Measurements from ENCODE around the gene GAB3.
"Not testable (repeated sequence)": the region's sequence is repeated elsewhere in the genome, so short reads cannot be mapped to it uniquely, and the experiment has no call there.

GAB3 gene

DNA sequence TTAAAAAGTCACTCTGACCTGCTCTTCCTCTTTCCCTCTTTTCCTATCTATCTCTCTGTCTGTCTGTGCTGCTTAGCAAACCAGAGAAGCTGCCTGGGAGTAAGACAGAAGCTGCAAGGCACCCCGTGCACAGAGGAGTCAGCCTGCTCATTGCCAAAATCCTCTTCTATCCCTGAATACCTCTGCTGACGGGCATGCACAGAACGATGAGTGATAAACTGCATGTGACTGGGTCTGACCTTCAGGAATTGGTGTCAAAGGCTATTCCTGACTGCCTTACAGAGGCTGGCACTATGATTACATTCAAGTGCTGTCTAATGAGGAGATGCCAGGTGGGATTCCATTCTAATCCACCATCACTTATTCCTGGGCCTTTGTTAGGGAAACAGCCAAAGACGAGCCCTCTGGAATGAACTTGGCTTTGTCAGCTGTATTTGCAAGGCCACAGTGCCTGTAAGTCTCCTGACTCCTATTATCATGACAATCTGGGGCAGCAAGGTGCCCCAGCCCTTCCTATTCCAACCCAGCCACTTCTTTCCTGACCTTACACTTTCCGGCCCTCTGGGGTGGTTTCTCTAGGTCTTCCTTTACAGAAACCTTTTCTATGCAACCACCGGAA, 52.1 kb downstream of the GAB3 start:
- no peak for DNase-seq (ENCODE audit: low read depth in 1 of 2, low spot score in 1 of 2)
- in situ Hi-C loops (cut with HindIII; ENCODE audit: low pct_unique_long_range_greater_than_20kb, low sequenced_read_pairs), result no loop called here
- no peak for TF ChIP-seq JUND (IDR thresholded peaks at IDR 0.05; ENCODE audit: low read depth)

DNA sequence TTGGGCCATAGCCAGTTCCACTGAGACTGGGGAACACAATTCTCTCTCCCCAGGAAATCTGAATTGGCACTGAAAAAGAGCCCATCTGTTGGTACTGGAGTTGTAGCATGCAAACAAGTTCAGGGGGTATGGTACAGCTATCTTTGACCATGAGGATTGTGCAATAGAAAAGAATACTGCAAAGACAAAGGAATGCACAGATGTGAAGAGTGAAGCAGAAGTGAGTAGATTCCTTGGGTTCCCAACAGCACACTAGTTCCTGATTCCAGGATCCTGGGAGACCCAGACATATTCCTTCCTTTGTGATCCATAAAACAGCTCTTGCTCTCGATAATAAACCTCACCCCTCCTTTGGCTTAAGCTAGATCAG, 54.2 kb downstream of the GAB3 start:
- TF ChIP-seq JUND (IDR thresholded peaks at IDR 0.05; ENCODE audit: low read depth), result no peak
- no peak for DNase-seq (ENCODE audit: low read depth in 1 of 2, low spot score in 1 of 2)
- in situ Hi-C loops (cut with HindIII; ENCODE audit: low pct_unique_long_range_greater_than_20kb, low sequenced_read_pairs), result no loop called here

DNA sequence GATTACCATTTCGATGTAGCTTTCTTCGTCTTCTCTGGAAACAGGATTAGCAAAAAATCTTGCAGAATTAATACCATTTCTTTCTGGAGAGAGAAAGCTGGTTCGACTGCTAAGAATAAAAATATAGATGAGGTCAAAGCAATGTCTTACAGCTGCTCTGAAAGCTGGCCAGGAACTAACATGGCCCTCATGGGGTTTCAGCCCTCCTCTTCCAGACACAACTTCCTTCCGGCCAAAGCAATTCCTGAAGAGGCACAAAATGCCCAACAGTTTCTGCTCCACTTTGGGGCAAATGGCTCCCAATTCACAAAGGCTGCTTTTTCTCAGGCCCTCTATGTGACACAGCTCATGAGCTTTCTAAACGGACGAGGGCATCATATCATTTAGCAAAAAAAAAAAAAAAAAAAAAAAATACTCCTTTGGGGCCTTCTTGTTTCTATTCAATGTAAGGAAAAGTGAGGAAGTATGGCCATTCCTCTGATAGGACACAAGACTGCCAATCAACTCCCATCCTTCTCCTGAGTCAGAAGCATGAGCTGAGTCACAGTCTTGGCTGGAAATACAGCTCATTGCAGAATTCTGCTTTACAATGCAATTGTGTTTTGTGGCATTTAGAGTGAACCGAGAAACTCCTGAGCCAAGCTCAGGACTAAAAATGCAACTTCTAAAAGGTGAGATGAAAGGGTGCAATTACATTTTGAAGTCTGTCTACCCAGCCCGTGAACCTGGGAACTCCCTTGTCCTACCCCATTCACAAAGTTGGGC, 54.8 kb downstream of the GAB3 start:
- TF ChIP-seq JUND (IDR thresholded peaks at IDR 0.05; ENCODE audit: low read depth), result no peak
- in situ Hi-C loops (cut with HindIII; ENCODE audit: low pct_unique_long_range_greater_than_20kb, low sequenced_read_pairs), result no loop called here
- no peak for DNase-seq (ENCODE audit: low read depth in 1 of 2, low spot score in 1 of 2)

DNA sequence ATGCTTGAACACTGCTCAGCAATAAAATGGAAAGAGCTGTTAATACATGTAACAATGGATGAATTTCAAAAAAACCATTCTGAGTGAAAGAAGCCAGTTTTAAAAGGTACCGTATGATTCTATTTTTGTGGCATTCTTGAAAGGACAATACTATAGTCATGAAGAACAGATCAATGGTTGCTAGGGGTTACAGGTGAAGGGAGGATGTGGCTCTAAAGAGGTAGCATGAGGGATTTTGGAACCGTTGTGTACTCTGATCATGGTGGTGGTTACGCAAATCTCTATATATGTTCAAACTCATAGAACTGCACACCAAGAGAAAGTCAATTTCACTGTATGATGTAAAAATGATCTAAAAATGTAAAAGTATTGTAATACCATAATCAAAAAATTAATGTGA, 57.5 kb downstream of the GAB3 start:
- DNase-seq (ENCODE audit: low read depth in 1 of 2, low spot score in 1 of 2), result no peak
- TF ChIP-seq JUND (IDR thresholded peaks at IDR 0.05; ENCODE audit: low read depth), result no peak
- in situ Hi-C loops (cut with HindIII; ENCODE audit: low pct_unique_long_range_greater_than_20kb, low sequenced_read_pairs), result no loop called here

DNA sequence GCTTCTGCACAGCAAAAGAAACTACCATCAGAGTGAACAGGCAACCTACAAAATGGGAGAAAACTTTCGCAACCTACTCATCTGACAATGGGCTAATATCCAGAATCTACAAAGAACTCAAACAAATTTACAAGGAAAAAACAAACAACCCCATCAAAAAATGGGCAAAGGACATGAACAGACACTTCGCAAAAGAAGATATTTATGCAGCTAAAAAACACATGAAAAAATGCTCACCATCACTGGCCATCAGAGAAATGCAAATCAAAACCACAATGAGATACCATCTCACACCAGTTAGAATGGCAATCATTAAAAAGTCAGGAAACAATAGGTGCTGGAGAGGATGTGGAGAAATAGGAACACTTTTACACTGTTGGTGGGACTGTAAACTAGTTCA, 60.4 kb downstream of the GAB3 start:
- DNase-seq (ENCODE audit: low read depth in 1 of 2, low spot score in 1 of 2); in situ Hi-C loops (cut with HindIII; ENCODE audit: low pct_unique_long_range_greater_than_20kb, low sequenced_read_pairs): not testable (repeated sequence)

DNA sequence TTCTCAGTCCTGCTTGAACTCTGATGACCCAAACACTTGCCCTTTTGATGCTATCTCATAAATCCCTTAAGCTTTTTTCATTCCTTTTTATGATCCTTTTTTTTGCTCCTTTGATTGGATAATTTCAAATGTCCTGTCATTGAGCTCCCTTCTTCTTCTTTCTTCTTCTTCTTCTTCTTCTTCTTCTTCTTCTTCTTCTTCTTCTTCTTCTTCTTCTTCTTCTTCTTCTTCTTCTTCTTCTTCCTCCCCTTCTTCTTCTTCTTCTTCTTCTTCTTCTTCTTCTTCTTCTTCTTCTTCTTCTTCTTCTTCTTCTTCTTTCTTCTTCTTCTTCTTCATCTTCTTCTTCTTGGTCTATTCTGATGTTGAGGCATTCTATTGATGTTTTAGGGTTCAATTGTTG, 78.8 kb downstream of the GAB3 start:
- DNase-seq (ENCODE audit: low read depth in 1 of 2, low spot score in 1 of 2); in situ Hi-C loops (cut with HindIII; ENCODE audit: low pct_unique_long_range_greater_than_20kb, low sequenced_read_pairs): not testable (repeated sequence)

DNA sequence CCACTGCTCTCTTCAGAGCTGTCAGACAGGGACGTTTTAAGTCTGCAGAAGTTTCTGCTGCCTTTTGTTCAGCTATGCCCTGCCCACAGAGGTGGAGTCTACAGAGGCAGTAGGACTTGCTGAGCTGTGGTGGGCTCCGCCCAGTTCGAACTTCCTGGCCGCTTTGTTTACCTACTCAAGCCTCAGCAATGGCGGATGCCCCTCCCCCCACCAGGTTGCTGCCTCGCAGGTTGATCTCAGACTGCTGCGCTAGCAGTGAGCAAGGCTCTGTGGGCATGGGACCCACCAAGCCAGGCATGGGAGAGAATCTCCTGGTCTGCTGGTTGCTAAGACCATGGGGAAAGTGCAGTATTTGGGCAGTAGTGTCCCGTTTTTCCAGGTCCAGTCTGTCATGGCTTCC, 80.0 kb downstream of the GAB3 start:
- in situ Hi-C loops (cut with HindIII; ENCODE audit: low pct_unique_long_range_greater_than_20kb, low sequenced_read_pairs), result not testable (repeated sequence)
- peak in 1 of 2 experiments; percentile 49 for DNase-seq (ENCODE audit: low read depth in 1 of 2, low spot score in 1 of 2)

DNA sequence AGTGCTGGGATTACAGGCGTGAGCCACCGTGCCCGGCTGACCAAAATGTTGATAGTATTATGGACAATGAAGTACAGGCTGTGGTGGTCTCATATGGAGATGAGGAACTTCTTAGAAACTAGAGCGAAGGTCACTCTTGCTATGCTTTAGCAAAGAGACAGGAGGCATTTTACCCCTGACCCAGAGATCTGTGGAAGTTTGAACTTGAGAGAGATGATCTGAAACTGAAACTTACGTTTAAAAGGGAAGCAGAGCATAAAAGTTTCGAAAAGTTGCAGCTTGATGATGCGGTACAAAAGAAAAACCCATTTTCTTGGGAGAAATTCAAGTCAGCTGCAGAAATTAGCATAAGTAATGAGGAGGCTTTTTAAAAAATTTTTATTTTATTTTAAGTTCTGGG, 89.0 kb downstream of the GAB3 start:
- TF ChIP-seq JUND (IDR thresholded peaks at IDR 0.05; ENCODE audit: low read depth), result no peak
- no peak for DNase-seq (ENCODE audit: low read depth in 1 of 2, low spot score in 1 of 2)
- in situ Hi-C loops (cut with HindIII; ENCODE audit: low pct_unique_long_range_greater_than_20kb, low sequenced_read_pairs), result no loop called here

DNA sequence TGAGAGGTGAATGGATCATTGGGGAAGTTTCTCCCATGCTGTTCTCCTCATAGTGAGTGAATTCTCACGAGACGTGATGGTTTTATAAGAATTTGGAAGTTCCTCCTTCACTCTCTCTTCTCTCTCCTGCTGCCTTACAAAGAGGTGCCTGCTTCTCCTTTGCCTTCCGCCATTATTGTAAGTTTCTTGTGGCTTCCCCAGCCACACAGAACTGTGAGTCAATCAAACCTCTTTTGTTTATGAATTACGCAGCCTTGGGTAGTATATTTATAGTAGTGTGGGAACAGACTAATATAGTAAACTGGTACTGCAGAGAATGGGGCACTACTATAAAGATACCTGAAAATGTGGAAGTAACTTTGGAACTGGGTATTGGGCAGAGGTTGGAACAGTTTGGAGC, 89.7 kb downstream of the GAB3 start:
- in situ Hi-C loops (cut with HindIII; ENCODE audit: low pct_unique_long_range_greater_than_20kb, low sequenced_read_pairs), result no loop called here
- no peak for DNase-seq (ENCODE audit: low read depth in 1 of 2, low spot score in 1 of 2)
- TF ChIP-seq JUND (IDR thresholded peaks at IDR 0.05; ENCODE audit: low read depth), result no peak

DNA sequence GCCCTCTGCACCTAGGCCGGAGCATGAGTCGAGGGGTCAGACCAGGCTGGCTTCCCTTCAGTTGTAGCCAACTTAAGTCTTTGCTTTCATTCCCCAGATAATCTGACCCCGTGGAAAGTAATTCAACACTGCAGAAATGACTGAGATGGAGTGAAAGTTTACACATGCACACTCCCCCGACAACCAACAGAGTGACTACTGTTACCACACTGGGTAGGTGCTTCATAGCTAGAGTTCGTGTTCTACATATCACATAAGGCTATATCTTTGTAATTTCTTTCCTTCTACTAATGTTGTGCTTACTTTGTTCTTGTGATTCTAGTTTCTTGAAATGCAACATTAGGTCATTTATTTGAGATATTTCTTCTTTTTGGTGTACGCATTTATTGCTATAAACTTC, 90.3 kb downstream of the GAB3 start:
- in situ Hi-C loops (cut with HindIII; ENCODE audit: low pct_unique_long_range_greater_than_20kb, low sequenced_read_pairs), result no loop called here
- no peak for TF ChIP-seq JUND (IDR thresholded peaks at IDR 0.05; ENCODE audit: low read depth)
- no peak for DNase-seq (ENCODE audit: low read depth in 1 of 2, low spot score in 1 of 2)

DNA sequence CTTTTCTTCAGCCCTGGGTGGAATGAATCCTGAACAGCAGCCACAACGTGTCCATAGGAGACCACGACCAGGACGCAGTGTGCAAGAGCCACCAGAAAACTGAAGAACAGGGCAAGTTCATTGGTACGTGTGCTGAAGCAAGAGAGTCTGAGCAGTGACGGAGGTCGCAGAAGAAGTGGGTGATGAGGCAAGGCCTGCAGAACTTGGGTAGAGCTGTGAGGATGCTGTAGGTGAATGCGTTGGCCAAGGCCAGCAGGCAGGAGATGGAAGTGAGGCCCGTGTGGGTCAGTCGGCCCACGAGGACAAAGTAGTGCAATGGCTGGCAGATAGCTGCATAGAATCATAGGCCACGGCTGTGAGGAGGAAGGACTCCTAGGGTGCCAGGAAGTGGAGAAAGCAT, 91.9 kb downstream of the GAB3 start:
- DNase-seq (ENCODE audit: low read depth in 1 of 2, low spot score in 1 of 2), result no peak
- no peak for TF ChIP-seq JUND (IDR thresholded peaks at IDR 0.05; ENCODE audit: low read depth)
- in situ Hi-C loops (cut with HindIII; ENCODE audit: low pct_unique_long_range_greater_than_20kb, low sequenced_read_pairs), result no loop called here

DNA sequence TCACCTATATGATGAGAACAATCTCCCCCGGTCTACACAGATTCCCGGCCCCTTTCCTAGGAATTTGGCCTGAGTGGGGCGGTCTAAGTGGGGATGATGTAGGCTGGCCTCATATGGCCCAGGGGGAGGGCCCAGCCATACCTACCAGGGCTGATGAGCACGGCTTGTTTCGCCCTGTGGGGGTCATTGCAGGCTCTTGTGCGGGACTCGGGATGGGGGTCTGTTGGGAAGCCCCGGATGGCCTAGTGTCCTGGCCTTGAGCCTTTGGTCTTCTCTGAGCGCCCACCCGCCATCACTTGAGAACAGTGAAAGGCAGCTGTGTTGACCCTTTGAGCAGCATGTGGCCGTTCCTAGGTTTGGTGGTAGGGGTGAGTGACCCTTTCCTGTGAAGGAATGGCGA, 92.7 kb downstream of the GAB3 start:
- TF ChIP-seq JUND (IDR thresholded peaks at IDR 0.05; ENCODE audit: low read depth), result no peak
- DNase-seq (ENCODE audit: low read depth in 1 of 2, low spot score in 1 of 2), result no peak
- in situ Hi-C loops (cut with HindIII; ENCODE audit: low pct_unique_long_range_greater_than_20kb, low sequenced_read_pairs), result no loop called here

DNA sequence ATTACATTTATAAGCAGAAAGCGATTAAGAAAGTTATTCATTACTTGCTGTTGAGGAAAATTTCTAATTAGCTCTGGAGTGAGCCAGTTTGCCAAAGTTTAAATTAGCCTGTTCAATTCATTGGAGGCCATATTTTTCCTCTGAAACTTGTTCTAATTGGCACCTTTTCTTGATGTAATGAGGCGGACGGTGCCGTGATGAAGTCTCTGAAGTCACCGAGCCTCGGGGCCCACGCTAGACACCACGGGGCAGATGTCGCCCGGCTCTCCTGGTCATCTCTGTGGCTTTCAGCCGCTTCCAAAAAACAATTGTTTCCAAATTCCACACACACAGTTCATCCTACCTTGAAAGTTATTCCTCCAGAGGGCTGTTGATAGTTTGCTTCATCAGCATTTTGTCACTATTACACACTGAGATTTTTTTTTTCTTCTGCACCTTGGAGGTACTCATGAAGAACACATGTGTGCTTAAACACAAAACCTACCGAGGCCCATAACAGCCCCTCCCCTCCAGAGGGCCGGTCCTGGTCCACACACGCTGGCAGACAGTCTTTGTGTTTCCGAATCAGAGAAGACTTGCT, 93.6 kb downstream of the GAB3 start:
- DNase-seq (ENCODE audit: low read depth in 1 of 2, low spot score in 1 of 2), result no peak
- in situ Hi-C loops (cut with HindIII; ENCODE audit: low pct_unique_long_range_greater_than_20kb, low sequenced_read_pairs), result no loop called here
- no peak for TF ChIP-seq JUND (IDR thresholded peaks at IDR 0.05; ENCODE audit: low read depth)

DNA sequence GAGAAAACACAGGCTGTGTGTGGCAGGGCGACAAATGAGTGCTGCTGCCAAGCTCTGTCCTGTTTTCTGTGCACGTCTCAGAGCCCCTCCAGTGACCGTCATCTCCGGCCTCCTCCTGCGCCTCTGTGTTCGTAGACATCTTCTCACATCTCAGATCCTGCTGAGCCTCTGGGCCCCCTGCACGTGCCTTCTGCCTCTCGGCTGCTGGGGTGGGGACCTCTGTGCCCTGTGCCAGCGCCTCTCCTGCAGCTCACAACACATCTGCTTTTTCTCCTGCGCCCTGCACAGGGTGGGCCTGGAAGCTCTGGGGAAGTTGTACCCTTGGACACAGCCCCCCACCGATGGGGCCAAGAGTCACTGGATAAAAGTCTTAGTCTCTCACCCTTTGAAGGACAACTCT, 95.1 kb downstream of the GAB3 start:
- DNase-seq (ENCODE audit: low read depth in 1 of 2, low spot score in 1 of 2), result no peak
- in situ Hi-C loops (cut with HindIII; ENCODE audit: low pct_unique_long_range_greater_than_20kb, low sequenced_read_pairs), result no loop called here
- TF ChIP-seq JUND (IDR thresholded peaks at IDR 0.05; ENCODE audit: low read depth), result no peak

Measured in T47D (cell line).